ENCODE measurements around the gene WNT10A. TPM values are rescaled to one million over a fixed set of nuclear protein-coding genes. Genes with fewer than 3 reads are reported as not detected.

Gene WNT10A
- total and polyA plus RNA-seq, 10 of the 15 experiments (the other 5 are each of a cell fraction or from before 2014, with no cell fraction given) = 0.61 to 45.0 (median 6.9) TPM

GRCh38 chr2:218895759-218896500, 15.3 kb downstream of the WNT10A start (continued):
- 0 out of 2 replicates have a peak, but pooled peaks have one; percentile 20 for TF ChIP-seq CHD1 (IDR thresholded peaks at IDR 0.05; ENCODE audit: low read depth, low read length)
- TF ChIP-seq EED (IDR thresholded peaks at IDR 0.05; ENCODE audit: low read depth) = no peak
- TF ChIP-seq STAT3 (IDR thresholded peaks at IDR 0.05; ENCODE audit: low read depth, low read length) = no peak
- TF ChIP-seq ASH2L (IDR thresholded peaks at IDR 0.05; ENCODE audit: borderline replicate concordance, low read depth) = no peak
- TF ChIP-seq NR2C1 (IDR thresholded peaks at IDR 0.05) = peak; percentile 83
- TF ChIP-seq FOXM1 (IDR thresholded peaks at IDR 0.05; ENCODE audit: low read depth, low read length) = no peak
- no peak for TF ChIP-seq HDAC2 (IDR thresholded peaks at IDR 0.05)
- no peak for TF ChIP-seq EZH2 (IDR thresholded peaks at IDR 0.05; ENCODE audit: borderline replicate concordance, control insufficient read depth, low read depth, low read length)
- no peak for TF ChIP-seq SP1 (IDR thresholded peaks at IDR 0.05; ENCODE audit: low read depth, low read length)
- peak; percentile 84 for TF ChIP-seq POLR2AphosphoS2 (IDR thresholded peaks at IDR 0.05; ENCODE audit: low read depth, low read length)
- TF ChIP-seq BMI1 (IDR thresholded peaks at IDR 0.05; ENCODE audit: borderline replicate concordance) = peak; percentile 49; the same call in 1 of the 2 replicates
- TF ChIP-seq PKNOX1 (IDR thresholded peaks at IDR 0.05) = peak; percentile 83
- TF ChIP-seq HDGF (IDR thresholded peaks at IDR 0.05) = peak; percentile 86; the same call in 1 of the 2 replicates
- TF ChIP-seq CUX1 (IDR thresholded peaks at IDR 0.05; ENCODE audit: insufficient replicate concordance, low read depth, low read length) = no peak
- 0 out of 2 replicates have a peak, but pooled peaks have one; percentile 34 for TF ChIP-seq ZBTB40 (IDR thresholded peaks at IDR 0.05; ENCODE audit: borderline replicate concordance)

Data from GM12878 (cell line).